WTC11 (cell line): ENCODE data around the gene CRIP1. TPM values are rescaled to one million over a fixed set of nuclear protein-coding genes. Genes with fewer than 3 reads are reported as not detected.
A peak's percentile ranks its signal among the peaks of the same experiment; 100 is the strongest.

Experiments used
- ATAC-seq: fragments of 200-7000 bp; cut with Tn5 transposase; 2 replicates; pipeline ENCODE4 v1.10.0; 2021; ENCODE audit warnings: mild to moderate bottlenecking, moderate library complexity
- CTCF ChIA-PET: fragments of 300-600 bp; sonication (Branson Sonifier 250); formaldehyde crosslinking; loops from one replicate; lab custom pipeline; 2021; ENCODE audit warnings: antibody characterized with exemption; lab: Charles Lee
- POLR2A ChIA-PET: fragments of 350-600 bp; sonication (Branson Sonifier 250); formaldehyde crosslinking; loops from one replicate; lab custom pipeline; 2021; ENCODE audit warnings: antibody characterized with exemption; lab: Charles Lee
- DNase-seq: peaks from one replicate; pipeline ENCODE4 v3.0.0; 2021; ENCODE audit warnings: low spot score
- H3K27ac Mint-ChIP-seq: 2 replicates; pipeline ENCODE4 v1.8.0; 2021; ENCODE audit warnings: mixed read lengths
- H3K27me3 Mint-ChIP-seq: 2 replicates; pipeline ENCODE4 v1.8.0; 2021; ENCODE audit warnings: low read depth, mild to moderate bottlenecking, moderate library complexity, mixed read lengths
- H3K36me3 Mint-ChIP-seq: 2 replicates; pipeline ENCODE4 v1.8.0; 2021; ENCODE audit warnings: mixed read lengths
- H3K4me1 Mint-ChIP-seq: 2 replicates; pipeline ENCODE4 v1.8.0; 2022; ENCODE audit warnings: mixed read lengths
- H3K4me3 Mint-ChIP-seq: 2 replicates; pipeline ENCODE4 v1.8.0; 2021; ENCODE audit warnings: mild to moderate bottlenecking, moderate library complexity, mixed read lengths
- H3K9me3 Mint-ChIP-seq: 2 replicates; pipeline ENCODE4 v1.8.0; 2021; ENCODE audit warnings: mixed read lengths
- AR ChIP-seq: fragments of 250-450 bp; sonication (Bioruptor Pico); IDR thresholded peaks from 2 replicates; pipeline ENCODE4 v1.9.0; 2021; ENCODE audit warnings: mild to moderate bottlenecking
- CREM ChIP-seq: sonication (generic); formaldehyde crosslinking; IDR thresholded peaks from 2 replicates; pipeline ENCODE4 v1.8.1; 2022; ENCODE audit warnings: mild to moderate bottlenecking, missing genetic modification reagents, moderate library complexity
- EMX1 ChIP-seq: fragments of 250-450 bp; sonication (Bioruptor Pico); IDR thresholded peaks from 2 replicates; pipeline ENCODE4 v1.8.0; 2021; ENCODE audit warnings: mild to moderate bottlenecking
- GTF2I ChIP-seq: fragments of 250-450 bp; sonication (Bioruptor Pico); conservative IDR thresholded peaks from 2 replicates; pipeline ENCODE4 v1.4.0; 2021; ENCODE audit warnings: mild to moderate bottlenecking
- KAT7 ChIP-seq: sonication (generic); formaldehyde crosslinking; IDR thresholded peaks from 2 replicates; pipeline ENCODE4 v1.8.1; 2023; ENCODE audit warnings: missing genetic modification reagents, mild to moderate bottlenecking, borderline replicate concordance
- MXD4 ChIP-seq: fragments of 250-450 bp; sonication (Bioruptor Pico); IDR thresholded peaks from 2 replicates; pipeline ENCODE4 v1.8.0; 2021; ENCODE audit warnings: mild to moderate bottlenecking, moderate library complexity, borderline replicate concordance
- PRRX2 ChIP-seq: fragments of 250-450 bp; sonication (Bioruptor Pico); IDR thresholded peaks from 2 replicates; pipeline ENCODE4 v1.8.0; 2021; ENCODE audit warnings: mild to moderate bottlenecking
- RELA ChIP-seq: sonication (generic); formaldehyde crosslinking; IDR thresholded peaks from 2 replicates; pipeline ENCODE4 v1.8.1; 2022; ENCODE audit warnings: missing genetic modification reagents, mild to moderate bottlenecking, borderline replicate concordance
- SMAD3 ChIP-seq: sonication (generic); formaldehyde crosslinking; IDR thresholded peaks from 2 replicates; pipeline ENCODE4 v1.8.0; 2022; ENCODE audit warnings: missing genetic modification reagents, mild to moderate bottlenecking, borderline replicate concordance
- TP53 ChIP-seq: sonication (generic); formaldehyde crosslinking; IDR thresholded peaks from 2 replicates; pipeline ENCODE4 v1.8.1; 2023; ENCODE audit warnings: mild to moderate bottlenecking, missing genetic modification reagents
- USF1 ChIP-seq: sonication (generic); formaldehyde crosslinking; IDR thresholded peaks from 2 replicates; pipeline ENCODE4 v1.8.0; 2022; ENCODE audit warnings: mild to moderate bottlenecking, missing genetic modification reagents
- ZBTB21 ChIP-seq: sonication (generic); formaldehyde crosslinking; IDR thresholded peaks from 2 replicates; pipeline ENCODE4 v1.8.1; 2023; ENCODE audit warnings: mild to moderate bottlenecking, missing genetic modification reagents, borderline replicate concordance
- ZNF121 ChIP-seq: sonication (generic); formaldehyde crosslinking; IDR thresholded peaks from 2 replicates; pipeline ENCODE4 v1.8.0; 2023; ENCODE audit warnings: missing genetic modification reagents
- ZNF232 ChIP-seq: sonication (generic); formaldehyde crosslinking; IDR thresholded peaks from 2 replicates; pipeline ENCODE4 v1.8.0; 2022; ENCODE audit warnings: mild to moderate bottlenecking, missing genetic modification reagents
- ZNF281 ChIP-seq: sonication (generic); formaldehyde crosslinking; IDR thresholded peaks from 2 replicates; pipeline ENCODE4 v1.8.0; 2023; ENCODE audit warnings: mild to moderate bottlenecking, missing genetic modification reagents
- total RNA-seq: library from RNA; stranded (reverse); gene quantifications from 3 replicates; pipeline ENCODE4 v1.2.3, GENCODE V29; 2021
- TF ChIP-seq, protein P1 (sequence below): sonication (generic); formaldehyde crosslinking; IDR thresholded peaks from 2 replicates; pipeline ENCODE4 v1.8.1; 2022; ENCODE audit warnings: low read depth, missing genetic modification reagents, borderline replicate concordance
- TF ChIP-seq, protein P2 (sequence below): sonication (generic); formaldehyde crosslinking; IDR thresholded peaks from 2 replicates; pipeline ENCODE4 v1.8.1; 2022; ENCODE audit warnings: mild to moderate bottlenecking, moderate library complexity, missing genetic modification reagents

Gene CRIP1
- total RNA-seq, 1 experiment from 2014 or later, result 9.0 TPM

DNA sequence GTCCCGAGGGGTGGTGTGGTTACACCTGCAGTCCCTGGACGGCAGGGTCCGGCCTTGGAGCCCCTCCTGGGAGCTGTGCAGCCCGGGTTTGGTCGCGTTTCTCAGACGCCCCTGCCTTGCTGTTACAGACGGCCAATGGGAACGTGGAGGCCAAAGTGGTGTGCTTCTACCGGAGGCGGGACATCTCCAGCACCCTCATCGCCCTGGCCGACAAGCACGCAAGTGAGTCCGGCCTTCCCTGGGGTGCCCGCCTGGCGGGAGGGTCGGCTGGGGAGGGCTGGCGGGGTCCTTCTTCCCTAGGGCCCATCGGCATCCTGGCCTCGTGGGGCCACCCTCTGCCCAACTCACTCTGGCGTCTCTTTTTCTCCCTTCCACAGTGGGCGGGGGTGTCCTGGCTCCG lies 41.4 kb upstream of the CRIP1 start:
- ChIA-PET POLR2A (no interaction called here), CTCF (interaction anchor here (0.7 to 1.7 kb wide), 2 partner anchors 11 to 55 kb away, joined by 3 to 6 read pairs; no protein-coding TSS in a partner anchor)
- Mint-ChIP-seq H3K27ac (no peak overlapping the region), H3K4me1 (no peaks in the 10 kb centered on the region), H3K4me3 (no peak overlapping the region), H3K36me3 (peaks cover 20% of the 10 kb centered on the region), H3K27me3 (no peaks in the 10 kb centered on the region), H3K9me3 (no peaks in the 10 kb centered on the region)
- TF ChIP-seq, protein P1, sequence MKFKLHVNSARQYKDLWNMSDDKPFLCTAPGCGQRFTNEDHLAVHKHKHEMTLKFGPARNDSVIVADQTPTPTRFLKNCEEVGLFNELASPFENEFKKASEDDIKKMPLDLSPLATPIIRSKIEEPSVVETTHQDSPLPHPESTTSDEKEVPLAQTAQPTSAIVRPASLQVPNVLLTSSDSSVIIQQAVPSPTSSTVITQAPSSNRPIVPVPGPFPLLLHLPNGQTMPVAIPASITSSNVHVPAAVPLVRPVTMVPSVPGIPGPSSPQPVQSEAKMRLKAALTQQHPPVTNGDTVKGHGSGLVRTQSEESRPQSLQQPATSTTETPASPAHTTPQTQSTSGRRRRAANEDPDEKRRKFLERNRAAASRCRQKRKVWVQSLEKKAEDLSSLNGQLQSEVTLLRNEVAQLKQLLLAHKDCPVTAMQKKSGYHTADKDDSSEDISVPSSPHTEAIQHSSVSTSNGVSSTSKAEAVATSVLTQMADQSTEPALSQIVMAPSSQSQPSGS, result no peak
- ATAC-seq, result no peak
- DNase-seq, result no peak

- Mint-ChIP-seq H3K27me3 (no peaks in the 10 kb centered on the region), H3K9me3 (no peaks in the 10 kb centered on the region), H3K4me1 (no peaks in the 10 kb centered on the region), H3K27ac (peak overlapping the region; percentile 57; the same call in 1 of the 2 replicates), H3K36me3 (peaks cover 24% of the 10 kb centered on the region), H3K4me3 (no peak overlapping the region)
- ChIA-PET CTCF (interaction anchor here (0.7 to 1.7 kb wide), 3 partner anchors 12 to 56 kb away, joined by 3 to 6 read pairs (median 3); no protein-coding TSS in a partner anchor), POLR2A (no interaction called here)
- ATAC-seq, result no peak
- TF ChIP-seq ZBTB21 (CRISPR knock-in tag), result no peak
- no peak for TF ChIP-seq GTF2I
- TF ChIP-seq EMX1 (CRISPR knock-in tag), result no peak
- no peak for TF ChIP-seq ZNF281 (CRISPR knock-in tag)
- no peak for TF ChIP-seq ZNF121 (CRISPR knock-in tag)
- no peak for TF ChIP-seq USF1 (CRISPR knock-in tag)
- TF ChIP-seq TP53 (CRISPR knock-in tag), result no peak
- TF ChIP-seq PRRX2, result no peak
- no peak for TF ChIP-seq MXD4 (CRISPR knock-in tag)
- no peak for TF ChIP-seq CREM
- TF ChIP-seq, protein P2, sequence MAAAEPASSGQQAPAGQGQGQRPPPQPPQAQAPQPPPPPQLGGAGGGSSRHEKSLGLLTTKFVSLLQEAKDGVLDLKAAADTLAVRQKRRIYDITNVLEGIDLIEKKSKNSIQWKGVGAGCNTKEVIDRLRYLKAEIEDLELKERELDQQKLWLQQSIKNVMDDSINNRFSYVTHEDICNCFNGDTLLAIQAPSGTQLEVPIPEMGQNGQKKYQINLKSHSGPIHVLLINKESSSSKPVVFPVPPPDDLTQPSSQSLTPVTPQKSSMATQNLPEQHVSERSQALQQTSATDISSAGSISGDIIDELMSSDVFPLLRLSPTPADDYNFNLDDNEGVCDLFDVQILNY (CRISPR knock-in tag), result no peak
- TF ChIP-seq RELA (CRISPR knock-in tag), result no peak
- TF ChIP-seq AR (CRISPR knock-in tag), result no peak
- TF ChIP-seq SMAD3 (CRISPR knock-in tag), result no peak
- TF ChIP-seq KAT7 (CRISPR knock-in tag), result no peak
- TF ChIP-seq ZNF232, result no peak
- DNase-seq, result no peak
Observed at GRCh38 chr14:105445901-105446845, 40.5 kb upstream of the CRIP1 start.
